Mammary epithelial cell (primary cell): ENCODE results near the gene AAMDC.

ENCODE experiments used
- EZH2 ChIP-seq: IDR thresholded peaks from 2 replicates; pipeline ENCODE4 v1.6.1; 2012; ENCODE audit warnings: low read length, inconsistent platforms, borderline replicate concordance
- TF ChIP-seq, protein P1 (sequence below), 2 donors: IDR thresholded peaks in 1 of 2; conservative IDR thresholded peaks in 1 of 2; 2 replicates each; pipeline ENCODE4 v1.5.1; 2011 to 2012; ENCODE audit warnings: inconsistent platforms in 2 of 2, low read length in 2 of 2, mild to moderate bottlenecking in 2 of 2, control low read depth in 1 of 2, low read depth in 1 of 2; ENCODE audit not compliant: insufficient read depth in 1 of 2; ENCODE audit errors: extremely low read depth in 1 of 2

DNA sequence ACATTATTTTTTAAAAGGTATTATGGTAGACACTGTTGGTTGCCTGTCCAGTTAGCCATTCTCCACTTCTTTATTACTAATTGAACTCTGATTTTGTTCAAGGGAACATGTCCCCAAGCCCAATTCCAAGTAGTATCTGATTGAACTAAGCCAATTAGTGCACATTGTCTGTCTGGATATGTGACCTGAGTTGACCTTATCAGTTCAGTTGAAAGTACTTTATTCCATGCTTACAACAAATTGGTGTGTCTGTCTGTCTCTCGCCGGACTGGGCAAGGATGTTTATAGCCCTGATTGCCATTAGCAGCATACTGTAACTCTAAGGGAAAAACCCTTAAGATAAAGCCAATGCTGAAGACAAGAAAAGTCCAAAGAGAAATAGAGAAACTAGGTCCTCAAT, 87.9 kb downstream of the AAMDC start:
- TF ChIP-seq, protein P1, sequence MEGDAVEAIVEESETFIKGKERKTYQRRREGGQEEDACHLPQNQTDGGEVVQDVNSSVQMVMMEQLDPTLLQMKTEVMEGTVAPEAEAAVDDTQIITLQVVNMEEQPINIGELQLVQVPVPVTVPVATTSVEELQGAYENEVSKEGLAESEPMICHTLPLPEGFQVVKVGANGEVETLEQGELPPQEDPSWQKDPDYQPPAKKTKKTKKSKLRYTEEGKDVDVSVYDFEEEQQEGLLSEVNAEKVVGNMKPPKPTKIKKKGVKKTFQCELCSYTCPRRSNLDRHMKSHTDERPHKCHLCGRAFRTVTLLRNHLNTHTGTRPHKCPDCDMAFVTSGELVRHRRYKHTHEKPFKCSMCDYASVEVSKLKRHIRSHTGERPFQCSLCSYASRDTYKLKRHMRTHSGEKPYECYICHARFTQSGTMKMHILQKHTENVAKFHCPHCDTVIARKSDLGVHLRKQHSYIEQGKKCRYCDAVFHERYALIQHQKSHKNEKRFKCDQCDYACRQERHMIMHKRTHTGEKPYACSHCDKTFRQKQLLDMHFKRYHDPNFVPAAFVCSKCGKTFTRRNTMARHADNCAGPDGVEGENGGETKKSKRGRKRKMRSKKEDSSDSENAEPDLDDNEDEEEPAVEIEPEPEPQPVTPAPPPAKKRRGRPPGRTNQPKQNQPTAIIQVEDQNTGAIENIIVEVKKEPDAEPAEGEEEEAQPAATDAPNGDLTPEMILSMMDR (conservative IDR thresholded peaks at IDR 0.05 in 1 of 2, IDR thresholded peaks at IDR 0.05 in 1 of 2; ENCODE audit: extremely low read depth in 1 of 2, insufficient read depth in 1 of 2, low read depth in 1 of 2, low read length in 2 of 2), result no peak
- no peak for TF ChIP-seq EZH2
